Embryonic facial prominence (tissue), 1 donor: Measurements from ENCODE around the gene FGF3.

ENCODE experiments used
- DNase-seq: peaks from one replicate; pipeline ENCODE4 v3.0.0-alpha.2; 2016; ENCODE audit errors: extremely low spot score

The FGF3 gene

GRCh38 chr11:69804769-69805508, 14.3 kb downstream of the FGF3 start:
- DNase-seq, result no peak

GRCh38 chr11:69803604-69804218, 15.5 kb downstream of the FGF3 start:
- DNase-seq, result no peak

DNA sequence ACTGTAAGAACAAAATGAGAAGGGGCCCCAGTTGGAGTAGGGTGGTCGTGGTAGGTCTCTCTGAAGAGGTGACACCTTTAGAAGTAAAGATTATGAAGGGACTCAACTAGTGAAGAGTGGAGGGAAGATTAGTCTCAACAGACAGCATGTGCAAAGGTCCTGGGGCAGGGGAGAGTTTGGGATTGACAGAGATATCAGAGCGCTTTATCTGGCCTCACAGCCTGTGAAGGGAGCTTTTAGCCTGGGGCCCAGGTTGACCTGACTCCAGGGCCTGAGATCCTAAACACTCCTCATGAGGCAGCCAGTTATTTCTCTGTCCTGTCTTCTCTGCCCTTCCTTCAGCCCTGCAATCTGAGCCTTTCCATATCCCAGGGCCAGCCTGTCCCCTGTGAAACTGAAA, 16.2 kb downstream of the FGF3 start:
- no peak for DNase-seq

- no peak for DNase-seq
These were observed 16.6 kb downstream of the FGF3 start for GRCh38 chr11:69802590-69802989.

DNA sequence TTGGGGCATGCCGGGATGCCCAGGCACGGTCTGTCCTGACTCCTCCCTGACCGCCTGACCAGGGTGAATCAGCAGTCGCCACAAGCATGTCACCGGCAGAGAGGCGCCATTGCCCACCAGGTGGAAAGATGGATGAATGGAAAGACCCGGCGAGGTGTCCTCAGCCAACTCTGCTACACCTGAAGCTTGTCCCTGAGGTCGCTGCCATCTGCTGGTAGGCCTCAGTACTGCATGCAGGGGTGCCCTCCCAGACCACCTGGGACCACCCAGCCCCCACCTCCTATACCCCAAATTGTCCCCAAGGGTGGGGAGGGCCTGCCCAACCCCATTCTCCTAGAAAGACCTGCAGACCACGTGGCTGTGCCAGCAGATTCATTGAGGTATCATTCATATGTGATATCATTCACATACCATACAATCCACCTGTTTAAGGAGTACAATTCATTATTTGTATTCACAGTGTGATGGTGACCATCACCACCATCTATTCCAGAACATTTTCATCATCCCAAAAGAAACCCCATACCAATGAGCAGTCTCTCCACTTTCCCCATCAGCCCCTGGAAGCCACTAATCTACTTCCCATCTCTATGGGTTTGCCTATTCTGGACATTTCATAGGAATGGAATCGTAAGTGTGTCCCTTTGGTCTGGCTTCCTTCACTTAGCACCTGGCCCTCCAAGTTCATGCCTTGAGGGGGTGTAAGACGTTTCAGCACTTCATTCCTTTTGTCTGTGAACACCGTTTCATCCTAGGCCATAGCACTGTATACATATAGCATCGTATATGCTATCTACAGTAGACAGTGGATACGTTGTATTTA, 17.5 kb downstream of the FGF3 start:
- no peak for DNase-seq

- DNase-seq, result no peak
These were observed 18.9 kb downstream of the FGF3 start for GRCh38 chr11:69800278-69800677.

DNA sequence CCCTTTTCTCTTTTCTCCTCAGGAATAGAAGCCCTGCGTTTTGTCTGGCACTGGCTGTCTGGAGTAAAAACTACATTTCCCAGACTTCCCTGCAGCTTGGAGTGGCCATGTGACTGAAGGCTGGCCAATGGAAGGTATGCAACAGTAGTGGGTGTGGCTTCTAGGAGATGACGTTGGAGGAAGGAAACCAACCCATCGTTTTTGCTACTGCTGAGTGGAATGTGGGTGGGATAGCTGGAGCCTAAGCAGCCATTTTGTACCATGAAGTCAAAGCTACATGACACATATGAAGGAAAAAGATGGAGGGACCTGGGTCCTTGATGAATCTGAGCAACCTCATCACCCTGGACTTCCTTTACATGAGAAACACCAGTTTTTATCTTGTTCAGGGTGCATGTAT, 19.6 kb downstream of the FGF3 start:
- DNase-seq, result no peak

- DNase-seq, result no peak
These were observed 20.1 kb downstream of the FGF3 start for GRCh38 chr11:69799097-69799496.

- no peak for DNase-seq
These were observed 21.3 kb downstream of the FGF3 start for GRCh38 chr11:69797737-69798528.

DNA sequence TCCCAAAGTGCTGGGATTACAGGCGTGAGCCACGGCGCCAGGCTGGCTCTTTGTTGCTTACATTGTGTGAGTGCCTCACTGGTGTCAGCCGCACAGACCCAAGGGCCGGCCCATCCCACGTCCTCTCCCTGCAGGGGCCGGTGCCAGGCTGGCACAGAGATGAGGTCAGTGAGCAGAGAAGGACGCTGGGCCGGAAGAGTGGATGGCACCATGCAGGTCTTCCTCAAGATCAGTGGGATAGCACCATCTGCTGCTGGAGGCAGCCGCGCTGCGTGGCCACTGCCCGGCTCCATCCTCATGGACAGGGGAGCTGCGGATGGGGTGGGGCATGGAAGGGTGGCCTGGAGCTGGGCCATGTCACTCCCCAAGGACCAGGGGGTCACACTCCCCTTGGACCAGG, 22.1 kb downstream of the FGF3 start:
- no peak for DNase-seq

GRCh38 chr11:69796063-69796462, 23.2 kb downstream of the FGF3 start:
- DNase-seq, result no peak

- DNase-seq, result peak; percentile 24
These were observed 27.7 kb downstream of the FGF3 start for GRCh38 chr11:69791276-69792180.

DNA sequence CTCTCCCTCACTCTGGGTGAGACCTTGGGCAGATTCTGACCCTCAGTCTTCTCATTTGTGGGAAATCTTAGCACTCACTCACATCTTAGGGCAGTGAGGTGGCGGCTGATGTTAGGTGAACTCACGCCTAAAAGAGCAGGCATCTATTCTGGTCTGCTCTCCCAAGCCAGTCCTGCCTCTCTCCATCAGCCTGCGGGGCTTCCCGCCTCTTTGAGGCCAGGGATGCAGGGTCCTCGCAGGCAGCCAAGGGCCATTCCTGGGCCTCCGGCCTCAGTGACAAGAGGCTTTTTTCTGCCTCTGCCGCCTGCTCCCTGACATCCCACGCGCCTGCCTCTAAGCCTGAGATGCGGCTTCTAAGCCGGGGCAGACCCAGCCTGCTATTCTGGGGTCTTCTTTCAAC, 30.3 kb downstream of the FGF3 start:
- no peak for DNase-seq

- no peak for DNase-seq
These were observed 31.3 kb downstream of the FGF3 start for GRCh38 chr11:69787906-69788305.

DNA sequence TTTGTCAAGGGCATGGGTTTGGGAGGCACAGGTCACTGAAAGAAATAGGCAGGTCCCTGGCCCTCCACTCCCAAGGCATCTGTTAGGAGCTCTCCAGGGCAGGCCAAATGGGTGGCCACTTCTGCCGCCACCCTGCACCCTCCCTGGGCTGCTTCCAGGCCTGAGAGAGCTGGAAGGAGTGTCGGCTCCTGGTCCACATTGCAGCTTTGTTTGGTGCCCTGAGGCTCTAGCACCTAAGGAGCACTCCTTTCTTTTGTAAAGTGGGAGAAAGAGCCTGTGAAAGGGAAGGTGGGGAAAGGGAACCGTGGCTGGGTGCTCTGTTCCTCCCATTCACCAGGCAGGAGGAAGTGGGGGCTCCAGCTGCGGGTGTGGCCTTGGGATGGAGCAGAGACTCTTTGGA, 31.8 kb downstream of the FGF3 start:
- no peak for DNase-seq

GRCh38 chr11:69781241-69781640, 38.0 kb downstream of the FGF3 start:
- DNase-seq, result no peak

DNA sequence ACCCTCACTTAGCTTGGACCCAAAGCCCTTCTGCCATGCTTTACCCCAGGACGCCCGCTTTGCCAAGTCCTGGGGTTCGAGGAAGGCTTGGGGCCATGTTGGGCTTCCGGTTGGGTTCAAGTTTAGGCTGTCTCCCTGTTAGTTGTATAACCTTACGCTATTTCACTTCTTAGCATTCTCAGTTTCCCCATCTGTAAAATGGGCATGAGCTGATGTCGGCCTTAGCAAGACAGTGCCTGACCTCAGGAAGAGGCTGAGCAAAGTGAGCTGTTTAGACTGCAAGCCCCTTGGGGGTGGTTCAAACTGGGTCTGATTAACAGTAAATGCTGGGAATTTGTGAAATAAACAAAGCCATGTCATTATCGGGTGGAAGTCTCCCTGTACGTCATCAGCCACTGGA, 40.8 kb downstream of the FGF3 start:
- no peak for DNase-seq

DNA sequence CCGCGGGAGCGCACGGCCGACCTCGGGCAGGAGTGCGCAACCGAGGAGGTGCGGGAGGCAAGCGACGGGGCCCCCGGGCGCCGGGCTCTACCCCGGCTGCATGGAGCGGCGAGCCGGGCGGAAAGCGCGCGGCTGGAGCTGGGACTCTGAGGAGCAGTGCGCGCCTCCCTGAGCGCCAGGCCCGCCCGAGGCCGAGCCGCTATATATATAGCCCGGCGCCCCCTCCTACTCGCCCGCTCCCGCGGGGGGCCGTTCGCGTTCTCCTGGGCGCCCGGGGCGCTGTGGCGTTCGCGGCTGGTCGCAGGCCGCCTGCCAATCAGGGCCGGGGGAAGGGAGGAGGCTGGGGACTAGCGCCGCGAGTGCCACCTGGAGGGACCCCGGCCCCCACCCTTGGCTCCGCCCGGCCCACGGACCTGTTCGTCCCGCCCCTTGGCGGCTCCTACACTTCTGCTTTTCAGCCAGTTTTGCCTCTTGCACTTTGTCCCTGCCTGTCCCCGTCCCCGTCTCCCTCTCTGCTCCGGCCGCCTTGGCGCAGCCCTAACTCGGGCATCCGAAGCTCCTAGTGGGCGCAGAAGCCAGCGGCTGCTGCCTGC, 44.0 kb downstream of the FGF3 start, which contains the start of gene FGF4:
Gene FGF4, minus strand, starts transcription at position 179 of the 593 bp plus-strand sequence. CDS start 257 bp downstream, outside the sequence.
- DNase-seq, result no peak

DNA sequence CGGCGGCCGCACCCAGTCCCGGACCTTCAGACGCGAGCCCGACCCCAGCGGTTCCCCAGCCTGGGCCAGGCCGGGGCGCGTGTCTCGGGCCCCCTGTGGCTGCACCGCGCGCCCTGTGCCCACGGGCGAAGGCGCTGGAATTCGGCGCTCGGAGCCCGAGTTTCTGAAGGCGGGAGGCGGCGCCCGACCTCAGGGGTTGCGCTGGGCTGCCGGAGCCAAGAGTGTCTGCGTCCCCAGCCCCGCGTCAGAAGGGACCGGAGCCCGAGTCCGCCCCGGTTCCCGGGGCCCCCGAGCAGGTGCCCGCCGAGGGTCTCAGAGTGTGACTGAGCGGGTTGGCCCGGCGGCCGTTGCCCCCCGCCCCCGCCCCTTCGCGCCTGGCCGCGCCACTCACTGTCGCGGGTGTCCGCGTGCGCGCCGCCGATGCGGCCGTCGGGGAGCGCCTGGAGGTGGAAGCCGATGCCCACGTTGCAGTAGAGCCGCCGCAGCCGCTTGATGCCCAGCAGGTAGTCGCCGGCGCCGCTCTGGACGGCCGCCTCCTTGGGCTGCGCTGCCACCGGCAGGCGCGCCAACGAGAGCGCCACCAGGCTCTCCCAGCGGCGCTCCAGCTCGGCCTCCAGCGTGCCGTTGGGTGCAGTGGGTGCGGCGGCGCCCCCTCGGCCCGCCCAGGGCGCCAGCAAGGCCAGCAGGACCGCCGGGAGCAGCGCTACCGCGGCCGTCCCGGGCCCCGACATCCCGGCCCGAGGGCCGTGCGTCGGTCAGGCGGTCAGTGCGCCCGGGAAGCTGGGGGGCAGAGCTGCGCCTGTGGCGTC, 44.7 kb downstream of the FGF3 start:
- DNase-seq, result no peak
